Fibroblast of lung (primary cell): ENCODE results near the gene EDDM13. TPM values are rescaled to one million over a fixed set of nuclear protein-coding genes. Genes with fewer than 3 reads are reported as not detected.

Source experiments
- DNase-seq, 2 donors: peaks; one replicate each; pipeline versions ENCODE4 v3.0.0 to v3.0.0-alpha.2; 2010; ENCODE audit warnings: low read depth in 2 of 2
- H2AFZ ChIP-seq: 2 replicates; pipeline ENCODE4 v1.5.1; 2012; ENCODE audit warnings: low read length, control low read depth, inconsistent platforms
- H3K27ac ChIP-seq: 2 replicates; pipeline ENCODE4 v1.5.1; 2011; ENCODE audit warnings: low read length, control low read depth; ENCODE audit not compliant: insufficient read depth
- H3K27me3 ChIP-seq: 2 replicates; pipeline ENCODE4 v1.5.1; 2011; ENCODE audit warnings: mild to moderate bottlenecking, low read length; ENCODE audit not compliant: control insufficient read depth, insufficient read depth
- H3K36me3 ChIP-seq: 2 replicates; pipeline ENCODE4 v1.5.1; 2011; ENCODE audit warnings: low read length; ENCODE audit not compliant: control insufficient read depth, insufficient read depth
- H3K4me1 ChIP-seq: 2 replicates; pipeline ENCODE4 v1.5.1; 2011; ENCODE audit warnings: low read length; ENCODE audit not compliant: control insufficient read depth, insufficient read depth; ENCODE audit errors: extremely low read depth
- H3K4me2 ChIP-seq: 2 replicates; pipeline ENCODE4 v1.5.1; 2011; ENCODE audit warnings: low read length, control low read depth; ENCODE audit not compliant: insufficient read depth; ENCODE audit errors: extremely low read depth
- H3K4me3 ChIP-seq, 4 experiments: fragments of 200-600 bp in 1 of 4; sonication (generic) in 1 of 4; replicated peaks in 1 of 4; 2 replicates each; pipeline ENCODE4 v1.5.1; 2011 to 2016; ENCODE audit warnings: low read length in 4 of 4, low read depth in 3 of 4, mild to moderate bottlenecking in 3 of 4, control low read depth in 2 of 4, inconsistent platforms in 1 of 4, mixed read lengths in 1 of 4; ENCODE audit not compliant: insufficient read depth in 1 of 4; ENCODE audit errors: control extremely low read depth in 1 of 4
- H3K79me2 ChIP-seq: 2 replicates; pipeline ENCODE4 v1.5.1; 2012; ENCODE audit warnings: mild to moderate bottlenecking, low read length, inconsistent platforms; ENCODE audit not compliant: control insufficient read depth, insufficient read depth
- H3K9ac ChIP-seq: 2 replicates; pipeline ENCODE4 v1.5.1; 2011; ENCODE audit warnings: mild to moderate bottlenecking, low read length, control low read depth; ENCODE audit not compliant: insufficient read depth
- H3K9me3 ChIP-seq: 2 replicates; pipeline ENCODE4 v1.5.1; 2012; ENCODE audit warnings: low read depth, low read length; ENCODE audit not compliant: control insufficient read depth, insufficient read depth
- H4K20me1 ChIP-seq: 2 replicates; pipeline ENCODE4 v1.5.1; 2011; ENCODE audit warnings: low read length; ENCODE audit not compliant: control insufficient read depth, insufficient read depth; ENCODE audit errors: extremely low read depth
- EZH2 ChIP-seq: IDR thresholded peaks from 2 replicates; pipeline ENCODE4 v1.5.1; 2012; ENCODE audit warnings: low read length, control low read depth, mild to moderate bottlenecking; ENCODE audit errors: missing control alignments
- polyA plus RNA-seq, 2 donors: library from polyadenylated mRNA; depleted of rRNA in 1 of 2; stranded (reverse) in 1 of 2; unstranded in 1 of 2; fragments of >200 nt; gene quantifications; 2 replicates each; pipeline ENCODE4 v1.2.1, GENCODE V29; 2011 to 2012; ENCODE audit warnings: missing spikeins in 1 of 2
- total RNA-seq: library from RNA; depleted of rRNA; stranded (reverse); fragments of >200 nt; gene quantifications from 2 replicates; pipeline ENCODE4 v1.2.1, GENCODE V29; 2014
- TF ChIP-seq, protein P1 (sequence below), 2 donors: IDR thresholded peaks in 1 of 2; conservative IDR thresholded peaks in 1 of 2; 1 replicate in 1 of 2; 2 replicates in 1 of 2; pipeline ENCODE4 v1.5.1; 2011 to 2012; ENCODE audit warnings: low read length in 2 of 2, control low read depth in 1 of 2, inconsistent platforms in 1 of 2, low read depth in 1 of 2, mild to moderate bottlenecking in 1 of 2

The EDDM13 gene
- total and polyA plus RNA-seq, 2 donors (not counting 1 experiment from before 2014, with no cell fraction given), result not detected

GRCh38 chr19:56317749-56318148 lies 45.2 kb downstream of the EDDM13 start:
- Histone ChIP-seq H3K9ac (no peak overlapping the region), H4K20me1 (no peaks in the 10 kb centered on the region), H2AFZ (no peak overlapping the region), H3K4me1 (peaks cover 4% of the 10 kb centered on the region), H3K36me3 (no peaks in the 10 kb centered on the region), H3K27me3 (no peaks in the 10 kb centered on the region), H3K79me2 (no peaks in the 10 kb centered on the region), H3K27ac (no peak overlapping the region), H3K4me2 (no peak overlapping the region), H3K9me3 (no peaks in the 10 kb centered on the region), H3K4me3 (no peak overlapping the region)
- DNase-seq, result no peak
- TF ChIP-seq, protein P1, sequence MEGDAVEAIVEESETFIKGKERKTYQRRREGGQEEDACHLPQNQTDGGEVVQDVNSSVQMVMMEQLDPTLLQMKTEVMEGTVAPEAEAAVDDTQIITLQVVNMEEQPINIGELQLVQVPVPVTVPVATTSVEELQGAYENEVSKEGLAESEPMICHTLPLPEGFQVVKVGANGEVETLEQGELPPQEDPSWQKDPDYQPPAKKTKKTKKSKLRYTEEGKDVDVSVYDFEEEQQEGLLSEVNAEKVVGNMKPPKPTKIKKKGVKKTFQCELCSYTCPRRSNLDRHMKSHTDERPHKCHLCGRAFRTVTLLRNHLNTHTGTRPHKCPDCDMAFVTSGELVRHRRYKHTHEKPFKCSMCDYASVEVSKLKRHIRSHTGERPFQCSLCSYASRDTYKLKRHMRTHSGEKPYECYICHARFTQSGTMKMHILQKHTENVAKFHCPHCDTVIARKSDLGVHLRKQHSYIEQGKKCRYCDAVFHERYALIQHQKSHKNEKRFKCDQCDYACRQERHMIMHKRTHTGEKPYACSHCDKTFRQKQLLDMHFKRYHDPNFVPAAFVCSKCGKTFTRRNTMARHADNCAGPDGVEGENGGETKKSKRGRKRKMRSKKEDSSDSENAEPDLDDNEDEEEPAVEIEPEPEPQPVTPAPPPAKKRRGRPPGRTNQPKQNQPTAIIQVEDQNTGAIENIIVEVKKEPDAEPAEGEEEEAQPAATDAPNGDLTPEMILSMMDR (conservative IDR thresholded peaks at IDR 0.05 in 1 of 2, IDR thresholded peaks at IDR 0.05 in 1 of 2; ENCODE audit: low read depth in 1 of 2, low read length in 2 of 2), result no peak
- TF ChIP-seq EZH2, result no peak

- Histone ChIP-seq H3K27ac (no peak overlapping the region), H3K36me3 (no peaks in the 10 kb centered on the region), H3K4me1 (peaks cover 4% of the 10 kb centered on the region), H4K20me1 (no peaks in the 10 kb centered on the region), H2AFZ (no peak overlapping the region), H3K4me2 (no peak overlapping the region), H3K4me3 (no peak overlapping the region), H3K79me2 (no peaks in the 10 kb centered on the region), H3K27me3 (no peaks in the 10 kb centered on the region), H3K9me3 (no peaks in the 10 kb centered on the region), H3K9ac (no peak overlapping the region)
- no peak for TF ChIP-seq EZH2
- TF ChIP-seq, protein P1 (conservative IDR thresholded peaks at IDR 0.05 in 1 of 2, IDR thresholded peaks at IDR 0.05 in 1 of 2; ENCODE audit: low read depth in 1 of 2, low read length in 2 of 2), result no peak
- DNase-seq, result no peak
These were observed 47.4 kb downstream of the EDDM13 start for GRCh38 chr19:56319991-56320390.

DNA sequence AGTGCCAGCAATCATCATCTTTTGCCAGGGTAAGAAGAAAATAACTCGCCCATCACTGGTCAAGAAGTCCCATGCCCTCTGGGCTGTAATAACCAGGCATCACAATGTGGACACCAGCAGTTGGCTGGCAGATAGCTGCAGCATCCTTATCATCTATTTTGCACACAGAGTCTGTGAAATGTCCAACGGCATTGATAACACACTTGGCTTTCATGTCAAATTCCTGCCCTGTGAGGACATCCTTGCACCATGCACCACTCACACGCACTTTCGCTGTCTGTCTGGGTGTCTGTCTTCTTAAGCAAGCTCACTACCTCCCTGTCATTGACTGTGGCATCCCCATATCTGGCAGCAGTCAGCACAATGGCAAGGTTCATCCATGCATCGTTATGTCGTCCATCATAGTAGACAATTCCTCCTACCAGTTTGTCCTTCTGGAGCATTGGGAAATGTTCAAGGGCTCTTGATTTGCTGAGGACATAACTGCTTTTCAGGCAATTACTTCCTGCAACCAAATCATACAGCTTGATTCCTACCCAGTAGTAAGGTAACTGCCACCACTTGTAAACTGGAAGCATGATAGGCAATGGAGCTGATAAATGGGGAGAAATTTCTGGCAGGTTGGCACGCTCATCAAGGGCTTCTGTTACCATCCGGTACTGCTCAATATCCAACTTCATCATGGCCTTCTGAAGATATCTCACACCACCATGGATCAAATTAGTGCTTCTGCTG lies 48.9 kb downstream of the EDDM13 start:
- no peaks in the 10 kb centered on the region for H3K4me1 ChIP-seq
- H3K27me3 ChIP-seq, result no peaks in the 10 kb centered on the region
- no peak for TF ChIP-seq EZH2
- TF ChIP-seq, protein P1 (conservative IDR thresholded peaks at IDR 0.05 in 1 of 2, IDR thresholded peaks at IDR 0.05 in 1 of 2; ENCODE audit: low read depth in 1 of 2, low read length in 2 of 2), result no peak
- H4K20me1 ChIP-seq, result no peaks in the 10 kb centered on the region
- H3K9me3 ChIP-seq, result no peaks in the 10 kb centered on the region
- H3K9ac ChIP-seq, result no peak overlapping the region
- H3K27ac ChIP-seq, result no peak overlapping the region
- no peak overlapping the region for H2AFZ ChIP-seq
- H3K79me2 ChIP-seq, result no peaks in the 10 kb centered on the region
- H3K4me2 ChIP-seq, result no peak overlapping the region
- H3K36me3 ChIP-seq, result no peaks in the 10 kb centered on the region
- no peak for DNase-seq
- H3K4me3 ChIP-seq, result no peak overlapping the region
